Ishikawa (cell line): Measurements from ENCODE around the gene TMEM53.

Experiments used
- CREB1 ChIP-seq: IDR thresholded peaks from 2 replicates; pipeline ENCODE4 v1.6.1; 2012; ENCODE audit warnings: low read depth
- EGR1 ChIP-seq: IDR thresholded peaks from 2 replicates; pipeline ENCODE4 v1.6.1; 2012
- EP300 ChIP-seq: IDR thresholded peaks from 2 replicates; pipeline ENCODE4 v1.6.1; 2012; ENCODE audit warnings: borderline replicate concordance
- MAX ChIP-seq: IDR thresholded peaks from 2 replicates; pipeline ENCODE4 v1.6.1; 2012
- NFIC ChIP-seq: IDR thresholded peaks from 2 replicates; pipeline ENCODE4 v1.6.1; 2012
- TF ChIP-seq, protein P1 (sequence below): IDR thresholded peaks from 2 replicates; pipeline ENCODE4 v1.6.1; 2012; ENCODE audit warnings: low read depth, mild to moderate bottlenecking

DNA sequence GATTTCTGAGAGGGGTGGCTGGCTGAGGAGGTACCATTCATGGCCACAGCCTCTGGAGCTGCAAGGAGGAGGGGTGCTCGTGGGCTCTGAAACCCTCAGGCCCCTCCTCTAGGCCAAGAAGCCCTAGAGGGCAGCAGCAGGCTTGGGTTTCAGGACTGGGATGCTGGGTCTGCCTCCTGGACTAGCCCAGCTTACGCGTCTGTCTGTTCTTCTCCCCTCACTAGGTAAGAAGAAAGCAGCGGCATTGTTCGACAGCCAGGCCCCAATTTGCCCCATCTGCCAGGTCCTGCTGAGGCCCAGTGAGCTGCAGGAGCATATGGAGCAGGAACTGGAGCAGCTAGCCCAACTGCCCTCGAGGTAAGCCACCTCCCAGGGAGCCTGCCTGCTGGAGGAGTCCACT lies 60.3 kb downstream of the TMEM53 start:
- TF ChIP-seq EP300 (no peak), MAX (no peak), CREB1 (no peak), NFIC (no peak), EGR1 (no peak)
- TF ChIP-seq, protein P1, sequence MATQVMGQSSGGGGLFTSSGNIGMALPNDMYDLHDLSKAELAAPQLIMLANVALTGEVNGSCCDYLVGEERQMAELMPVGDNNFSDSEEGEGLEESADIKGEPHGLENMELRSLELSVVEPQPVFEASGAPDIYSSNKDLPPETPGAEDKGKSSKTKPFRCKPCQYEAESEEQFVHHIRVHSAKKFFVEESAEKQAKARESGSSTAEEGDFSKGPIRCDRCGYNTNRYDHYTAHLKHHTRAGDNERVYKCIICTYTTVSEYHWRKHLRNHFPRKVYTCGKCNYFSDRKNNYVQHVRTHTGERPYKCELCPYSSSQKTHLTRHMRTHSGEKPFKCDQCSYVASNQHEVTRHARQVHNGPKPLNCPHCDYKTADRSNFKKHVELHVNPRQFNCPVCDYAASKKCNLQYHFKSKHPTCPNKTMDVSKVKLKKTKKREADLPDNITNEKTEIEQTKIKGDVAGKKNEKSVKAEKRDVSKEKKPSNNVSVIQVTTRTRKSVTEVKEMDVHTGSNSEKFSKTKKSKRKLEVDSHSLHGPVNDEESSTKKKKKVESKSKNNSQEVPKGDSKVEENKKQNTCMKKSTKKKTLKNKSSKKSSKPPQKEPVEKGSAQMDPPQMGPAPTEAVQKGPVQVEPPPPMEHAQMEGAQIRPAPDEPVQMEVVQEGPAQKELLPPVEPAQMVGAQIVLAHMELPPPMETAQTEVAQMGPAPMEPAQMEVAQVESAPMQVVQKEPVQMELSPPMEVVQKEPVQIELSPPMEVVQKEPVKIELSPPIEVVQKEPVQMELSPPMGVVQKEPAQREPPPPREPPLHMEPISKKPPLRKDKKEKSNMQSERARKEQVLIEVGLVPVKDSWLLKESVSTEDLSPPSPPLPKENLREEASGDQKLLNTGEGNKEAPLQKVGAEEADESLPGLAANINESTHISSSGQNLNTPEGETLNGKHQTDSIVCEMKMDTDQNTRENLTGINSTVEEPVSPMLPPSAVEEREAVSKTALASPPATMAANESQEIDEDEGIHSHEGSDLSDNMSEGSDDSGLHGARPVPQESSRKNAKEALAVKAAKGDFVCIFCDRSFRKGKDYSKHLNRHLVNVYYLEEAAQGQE, result no peak
